OCI-LY7 (cell line): ENCODE results near the gene USP6NL.

ENCODE experiments used
- CTCF ChIP-seq: fragments of 200-600 bp; sonication (generic); conservative IDR thresholded peaks from 2 replicates; pipeline ENCODE4 v1.5.1; 2014; ENCODE audit warnings: mild to moderate bottlenecking, antibody characterized with exemption, low read length, moderate library complexity, mixed read lengths
- EZH2phosphoT487 ChIP-seq: fragments of 200-600 bp; sonication (generic); IDR thresholded peaks from 2 replicates; pipeline ENCODE4 v1.6.1; 2018; ENCODE audit warnings: low read depth, borderline replicate concordance, mild to moderate bottlenecking, mixed run types, antibody characterized with exemption, low read length, moderate library complexity, mixed read lengths

GRCh38 chr10:11522821-11523245, 88.6 kb downstream of the USP6NL start:
- TF ChIP-seq CTCF (no peak), EZH2phosphoT487 (no peak)
